K562 (cell line): ENCODE measurements around the gene IGLON5. TPM values are rescaled to one million over a fixed set of nuclear protein-coding genes. Genes with fewer than 3 reads are reported as not detected.

Source experiments
- CBFA2T3 ChIP-seq: fragments of 450-650 bp; IDR thresholded peaks from 2 replicates; pipeline ENCODE4 v1.6.1; 2017
- CTBP1 ChIP-seq: fragments of 450-650 bp; IDR thresholded peaks from 2 replicates; pipeline ENCODE4 v1.6.1; 2016; ENCODE audit warnings: borderline replicate concordance
- ELF1 ChIP-seq: fragments of 200-800 bp; sonication (Bioruptor generic); IDR thresholded peaks from 2 replicates; pipeline ENCODE4 v1.6.1; 2016; ENCODE audit warnings: missing genetic modification characterization, missing compliant biosample characterization
- EP300 ChIP-seq: IDR thresholded peaks from 2 replicates; pipeline ENCODE4 v1.6.1; 2012; ENCODE audit warnings: low read length, improper control_type of control experiment
- GABPA ChIP-seq: fragments of 200-800 bp; sonication (Bioruptor generic); conservative IDR thresholded peaks from 2 replicates; pipeline ENCODE4 v1.6.1; 2016; ENCODE audit warnings: low read depth, missing genetic modification characterization, missing compliant biosample characterization
- NFIC ChIP-seq: fragments of 450-650 bp; IDR thresholded peaks from 2 replicates; pipeline ENCODE4 v1.6.1; 2017; ENCODE audit warnings: mild to moderate bottlenecking, inconsistent platforms
- NR2C1 ChIP-seq, 2 experiments: fragments of 450-650 bp; IDR thresholded peaks; 2 replicates each; pipeline ENCODE4 v1.6.1; 2017; ENCODE audit warnings: mild to moderate bottlenecking in 2 of 2, antibody characterized with exemption in 1 of 2, inconsistent platforms in 1 of 2, missing compliant biosample characterization in 1 of 2, missing genetic modification characterization in 1 of 2
- PHF8 ChIP-seq: fragments of 200-600 bp; sonication (generic); IDR thresholded peaks from 2 replicates; pipeline ENCODE4 v1.6.1; 2012; ENCODE audit warnings: mixed run types, mild to moderate bottlenecking, inconsistent platforms, low read length, moderate library complexity, borderline replicate concordance
- POLR2G ChIP-seq: fragments of 200-400 bp; formaldehyde crosslinking; IDR thresholded peaks from 2 replicates; pipeline ENCODE4 v1.6.1; 2017; ENCODE audit warnings: low read depth, mild to moderate bottlenecking, antibody characterized with exemption, low read length, moderate library complexity
- RAD21 ChIP-seq, 2 experiments: fragments of 250-450 bp in 1 of 2; fragments of 450-650 bp in 1 of 2; sonication (Bioruptor Pico) in 1 of 2; formaldehyde crosslinking in 1 of 2; IDR thresholded peaks in 1 of 2; conservative IDR thresholded peaks in 1 of 2; 2 replicates each; pipeline versions ENCODE4 v1.4.0 to v1.8.0; 2020 to 2022; ENCODE audit warnings: mild to moderate bottlenecking in 2 of 2, moderate library complexity in 1 of 2
- RUNX1 ChIP-seq: sonication (generic); IDR thresholded peaks from 2 replicates; pipeline ENCODE4 v1.6.1; 2016; ENCODE audit warnings: antibody characterized with exemption, low read depth
- SNIP1 ChIP-seq: fragments of 450-650 bp; IDR thresholded peaks from 2 replicates; pipeline ENCODE4 v1.7.1; 2017; ENCODE audit warnings: low read depth, mild to moderate bottlenecking
- TBP ChIP-seq: optimal IDR thresholded peaks from 2 replicates; pipeline ENCODE3; 2011; ENCODE audit warnings: low read depth, low read length, improper control_type of control experiment
- ZBTB7A ChIP-seq: IDR thresholded peaks from 2 replicates; pipeline ENCODE4 v1.6.1; 2011; ENCODE audit warnings: low read depth, mild to moderate bottlenecking, low read length, moderate library complexity, borderline replicate concordance; ENCODE audit not compliant: control insufficient read depth
- polyA plus RNA-seq, 8 experiments: library from polyadenylated mRNA; depleted of rRNA in 4 of 8; stranded (reverse) in 5 of 8; unstranded in 3 of 8; fragments of >200 nt; fragmentation: Nextera tagmentation in 2 of 8; fragmentation: Illumina TruSeq in 1 of 8; extraction: Ambion mirVana in 2 of 8; extraction: Trizol in 1 of 8; gene quantifications; 2 replicates each; pipeline versions ENCODE4 v1.2.1 to v1.2.3, GENCODE V29; 2011 to 2014; ENCODE audit warnings: inconsistent platforms in 1 of 8, missing spikeins in 1 of 8
- total RNA-seq, 7 experiments: library from RNA; depleted of rRNA in 6 of 7; stranded (reverse); fragments of >200 nt in 6 of 7; fragmentation: Illumina TruSeq in 2 of 7; extraction: Trizol in 2 of 7; gene quantifications; 2 replicates each; pipeline versions ENCODE4 v1.2.1 to v1.2.3, GENCODE V29; 2011 to 2021; ENCODE audit warnings: low replicate concordance in 1 of 7
- TF ChIP-seq, protein P1 (sequence below), 3 experiments: IDR thresholded peaks in 2 of 3; conservative IDR thresholded peaks in 1 of 3; 2 replicates each; pipeline ENCODE4 v1.5.1; 2011 to 2012; ENCODE audit warnings: low read length in 3 of 3, mild to moderate bottlenecking in 3 of 3, control low read depth in 2 of 3, improper control_type of control experiment in 1 of 3, inconsistent platforms in 1 of 3, low read depth in 1 of 3, mixed read lengths in 1 of 3, moderate library complexity in 1 of 3; ENCODE audit not compliant: insufficient read depth in 2 of 3
- TF ChIP-seq, protein P2 (sequence below): IDR thresholded peaks from 2 replicates; pipeline ENCODE4 v1.6.1; 2016; ENCODE audit warnings: missing genetic modification characterization, missing compliant biosample characterization
- TF ChIP-seq, protein P3 (sequence below): fragments of 450-650 bp; IDR thresholded peaks from 2 replicates; pipeline ENCODE4 v1.6.1; 2017; ENCODE audit warnings: antibody characterized with exemption, mild to moderate bottlenecking

IGLON5 gene
- total and polyA plus RNA-seq, 9 of the 15 experiments (the other 6 are each of a cell fraction or from before 2014, with no cell fraction given), result 0.03 to 0.22 (median 0.14) TPM; not detected in 2

DNA sequence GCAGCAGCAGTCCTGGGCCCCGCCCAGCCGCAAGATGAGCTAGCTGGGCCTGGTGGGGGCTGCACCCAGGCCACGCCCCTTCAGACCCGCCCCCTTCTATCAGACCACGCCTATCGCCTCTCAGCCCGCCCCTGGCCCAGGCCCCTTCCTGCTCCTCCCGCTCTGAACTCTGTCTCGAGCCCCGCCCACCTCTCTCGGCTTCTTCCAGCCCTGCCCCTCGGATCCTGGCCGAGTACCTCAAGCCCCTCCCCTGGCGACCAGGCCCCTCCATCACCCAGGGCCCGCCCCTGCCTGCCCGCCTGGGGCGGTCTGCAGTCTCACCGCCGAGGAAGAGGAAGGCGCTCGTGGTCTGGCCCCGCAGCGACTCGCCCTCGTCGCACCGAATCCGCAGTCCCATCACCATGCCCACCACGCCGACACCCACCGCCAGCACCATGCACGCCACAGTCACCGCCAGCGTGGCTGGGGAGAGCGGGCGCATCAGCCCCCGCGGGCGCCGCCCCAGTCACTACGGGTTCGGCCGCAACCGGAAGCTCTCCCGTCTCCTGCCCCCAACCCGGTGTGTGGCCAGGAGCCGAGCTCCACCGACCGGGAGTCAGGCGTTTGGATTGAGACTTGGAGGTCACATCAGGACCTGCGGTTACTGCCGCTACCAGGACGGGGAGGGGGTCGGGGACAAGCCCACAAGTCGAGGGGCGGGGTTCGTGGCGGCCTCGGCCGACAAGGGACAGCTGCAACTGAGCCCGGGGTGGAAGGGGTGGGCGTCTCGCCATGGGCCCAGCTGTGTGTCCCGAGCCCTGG is 56.3 kb downstream of the IGLON5 start (continued):
- TF ChIP-seq GABPA (tag) (peak; percentile 87), SNIP1 (no peak), NFIC (0 out of 2 replicates have a peak, but pooled peaks have one; percentile 11), TBP (peak; percentile 45), ELF1 (tag) (0 out of 2 replicates have a peak, but pooled peaks have one; percentile 42), PHF8 (peak; percentile 78; the same call in 1 of the 2 replicates), EP300 (no peak), RAD21 (CRISPR knock-in tag; conservative IDR thresholded peaks at IDR 0.05 in 1 of 2, IDR thresholded peaks at IDR 0.05 in 1 of 2) (peak in 1 of 2 experiments; percentile 5; a peak in 1 of 4 replicates), NR2C1 (IDR thresholded peaks at IDR 0.05) (no peak), NR2C1 (tag; IDR thresholded peaks at IDR 0.05) (peak; percentile 42; the same call in 1 of the 2 replicates), POLR2G (peak; percentile 88), CTBP1 (peak; percentile 87), CBFA2T3 (peak; percentile 31; the same call in 1 of the 2 replicates), RUNX1 (0 out of 2 replicates have a peak, but pooled peaks have one; percentile 14), ZBTB7A (peak; percentile 78; the same call in 1 of the 2 replicates)
- TF ChIP-seq, protein P1, sequence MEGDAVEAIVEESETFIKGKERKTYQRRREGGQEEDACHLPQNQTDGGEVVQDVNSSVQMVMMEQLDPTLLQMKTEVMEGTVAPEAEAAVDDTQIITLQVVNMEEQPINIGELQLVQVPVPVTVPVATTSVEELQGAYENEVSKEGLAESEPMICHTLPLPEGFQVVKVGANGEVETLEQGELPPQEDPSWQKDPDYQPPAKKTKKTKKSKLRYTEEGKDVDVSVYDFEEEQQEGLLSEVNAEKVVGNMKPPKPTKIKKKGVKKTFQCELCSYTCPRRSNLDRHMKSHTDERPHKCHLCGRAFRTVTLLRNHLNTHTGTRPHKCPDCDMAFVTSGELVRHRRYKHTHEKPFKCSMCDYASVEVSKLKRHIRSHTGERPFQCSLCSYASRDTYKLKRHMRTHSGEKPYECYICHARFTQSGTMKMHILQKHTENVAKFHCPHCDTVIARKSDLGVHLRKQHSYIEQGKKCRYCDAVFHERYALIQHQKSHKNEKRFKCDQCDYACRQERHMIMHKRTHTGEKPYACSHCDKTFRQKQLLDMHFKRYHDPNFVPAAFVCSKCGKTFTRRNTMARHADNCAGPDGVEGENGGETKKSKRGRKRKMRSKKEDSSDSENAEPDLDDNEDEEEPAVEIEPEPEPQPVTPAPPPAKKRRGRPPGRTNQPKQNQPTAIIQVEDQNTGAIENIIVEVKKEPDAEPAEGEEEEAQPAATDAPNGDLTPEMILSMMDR (IDR thresholded peaks at IDR 0.05 in 2 of 3, conservative IDR thresholded peaks at IDR 0.05 in 1 of 3; ENCODE audit: insufficient read depth in 2 of 3, low read depth in 1 of 3, low read length in 3 of 3), result peak in 1 of 3 experiments; percentile 1; a peak in 1 of 6 replicates
- TF ChIP-seq, protein P2, sequence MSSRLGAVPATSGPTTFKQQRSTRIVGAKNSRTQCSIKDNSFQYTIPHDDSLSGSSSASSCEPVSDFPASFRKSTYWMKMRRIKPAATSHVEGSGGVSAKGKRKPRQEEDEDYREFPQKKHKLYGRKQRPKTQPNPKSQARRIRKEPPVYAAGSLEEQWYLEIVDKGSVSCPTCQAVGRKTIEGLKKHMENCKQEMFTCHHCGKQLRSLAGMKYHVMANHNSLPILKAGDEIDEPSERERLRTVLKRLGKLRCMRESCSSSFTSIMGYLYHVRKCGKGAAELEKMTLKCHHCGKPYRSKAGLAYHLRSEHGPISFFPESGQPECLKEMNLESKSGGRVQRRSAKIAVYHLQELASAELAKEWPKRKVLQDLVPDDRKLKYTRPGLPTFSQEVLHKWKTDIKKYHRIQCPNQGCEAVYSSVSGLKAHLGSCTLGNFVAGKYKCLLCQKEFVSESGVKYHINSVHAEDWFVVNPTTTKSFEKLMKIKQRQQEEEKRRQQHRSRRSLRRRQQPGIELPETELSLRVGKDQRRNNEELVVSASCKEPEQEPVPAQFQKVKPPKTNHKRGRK (tag), result no peak
- TF ChIP-seq, protein P3, sequence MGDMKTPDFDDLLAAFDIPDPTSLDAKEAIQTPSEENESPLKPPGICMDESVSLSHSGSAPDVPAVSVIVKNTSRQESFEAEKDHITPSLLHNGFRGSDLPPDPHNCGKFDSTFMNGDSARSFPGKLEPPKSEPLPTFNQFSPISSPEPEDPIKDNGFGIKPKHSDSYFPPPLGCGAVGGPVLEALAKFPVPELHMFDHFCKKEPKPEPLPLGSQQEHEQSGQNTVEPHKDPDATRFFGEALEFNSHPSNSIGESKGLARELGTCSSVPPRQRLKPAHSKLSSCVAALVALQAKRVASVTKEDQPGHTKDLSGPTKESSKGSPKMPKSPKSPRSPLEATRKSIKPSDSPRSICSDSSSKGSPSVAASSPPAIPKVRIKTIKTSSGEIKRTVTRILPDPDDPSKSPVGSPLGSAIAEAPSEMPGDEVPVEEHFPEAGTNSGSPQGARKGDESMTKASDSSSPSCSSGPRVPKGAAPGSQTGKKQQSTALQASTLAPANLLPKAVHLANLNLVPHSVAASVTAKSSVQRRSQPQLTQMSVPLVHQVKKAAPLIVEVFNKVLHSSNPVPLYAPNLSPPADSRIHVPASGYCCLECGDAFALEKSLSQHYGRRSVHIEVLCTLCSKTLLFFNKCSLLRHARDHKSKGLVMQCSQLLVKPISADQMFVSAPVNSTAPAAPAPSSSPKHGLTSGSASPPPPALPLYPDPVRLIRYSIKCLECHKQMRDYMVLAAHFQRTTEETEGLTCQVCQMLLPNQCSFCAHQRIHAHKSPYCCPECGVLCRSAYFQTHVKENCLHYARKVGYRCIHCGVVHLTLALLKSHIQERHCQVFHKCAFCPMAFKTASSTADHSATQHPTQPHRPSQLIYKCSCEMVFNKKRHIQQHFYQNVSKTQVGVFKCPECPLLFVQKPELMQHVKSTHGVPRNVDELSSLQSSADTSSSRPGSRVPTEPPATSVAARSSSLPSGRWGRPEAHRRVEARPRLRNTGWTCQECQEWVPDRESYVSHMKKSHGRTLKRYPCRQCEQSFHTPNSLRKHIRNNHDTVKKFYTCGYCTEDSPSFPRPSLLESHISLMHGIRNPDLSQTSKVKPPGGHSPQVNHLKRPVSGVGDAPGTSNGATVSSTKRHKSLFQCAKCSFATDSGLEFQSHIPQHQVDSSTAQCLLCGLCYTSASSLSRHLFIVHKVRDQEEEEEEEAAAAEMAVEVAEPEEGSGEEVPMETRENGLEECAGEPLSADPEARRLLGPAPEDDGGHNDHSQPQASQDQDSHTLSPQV, result no peak; the same call in 1 of the 2 replicates
